SK-N-SH (cell line): ENCODE data around the gene SMPD3. TPM values are rescaled to one million over a fixed set of nuclear protein-coding genes. Genes with fewer than 3 reads are reported as not detected.

Experiments used
- CTCF ChIA-PET: fragments of 300-600, 350-600 bp; formaldehyde crosslinking; extraction: SDS; loops from one replicate; lab custom pipeline; 2021; lab: Yijun Ruan, JAX
- POLR2A ChIA-PET: fragments of 350-600 bp; sonication (Branson Sonifier 250); formaldehyde crosslinking; extraction: SDS; loops from one replicate; lab custom pipeline; 2020; ENCODE audit warnings: antibody characterized with exemption, inconsistent platforms; lab: Yijun Ruan, JAX
- DNase-seq: peaks from one replicate; pipeline ENCODE4 v3.0.0; 2012
- H2AFZ ChIP-seq: fragments of 200-600 bp; sonication (generic); 2 replicates; pipeline ENCODE4 v1.8.1; 2016; ENCODE audit warnings: antibody characterized with exemption, mild to moderate bottlenecking, low read depth
- H3F3A ChIP-seq: fragments of 200-600 bp; sonication (generic); replicated peaks from 2 replicates; pipeline ENCODE3; 2016; ENCODE audit warnings: antibody characterized with exemption, mild to moderate bottlenecking; ENCODE audit not compliant: insufficient read depth
- H3K27ac ChIP-seq, 2 experiments: fragments of 200-500 bp in 1 of 2; fragments of 200-600 bp in 1 of 2; sonication (Bioruptor generic) in 1 of 2; sonication (generic), shearing (Covaris generic) in 1 of 2; 2 replicates each; pipeline versions ENCODE4 v1.5.1 to v1.6.1; 2014 to 2016; ENCODE audit warnings: low read depth in 2 of 2, inconsistent platforms in 1 of 2, low read length in 1 of 2, mild to moderate bottlenecking in 1 of 2, mixed read lengths in 1 of 2
- H3K27me3 ChIP-seq: fragments of 200-600 bp; sonication (generic), shearing (Covaris generic); 2 replicates; pipeline ENCODE4 v1.6.1; 2016; ENCODE audit warnings: mixed run types; ENCODE audit not compliant: insufficient read depth
- H3K36me3 ChIP-seq, 2 experiments: fragments of 200-500 bp in 1 of 2; fragments of 200-600 bp in 1 of 2; sonication (Bioruptor generic) in 1 of 2; sonication (generic) in 1 of 2; replicated peaks in 1 of 2; 2 replicates each; pipeline versions ENCODE3 to v1.5.1; 2014 to 2016; ENCODE audit warnings: low read length in 1 of 2, mild to moderate bottlenecking in 1 of 2; ENCODE audit not compliant: insufficient read depth in 2 of 2, control insufficient read depth in 1 of 2
- H3K4me1 ChIP-seq, 2 experiments: fragments of 200-500 bp in 1 of 2; fragments of 200-600 bp in 1 of 2; sonication (Bioruptor generic) in 1 of 2; sonication (generic), shearing (Covaris generic) in 1 of 2; 2 replicates each; pipeline versions ENCODE4 v1.5.1 to v1.6.1; 2014 to 2016; ENCODE audit warnings: low read depth in 1 of 2, low read length in 1 of 2, mixed run types in 1 of 2; ENCODE audit not compliant: insufficient read depth in 2 of 2, control insufficient read depth in 1 of 2
- H3K4me2 ChIP-seq: fragments of 200-600 bp; sonication (generic), shearing (Covaris generic); 2 replicates; pipeline ENCODE4 v1.6.1; 2017; ENCODE audit warnings: mixed run types
- H3K4me3 ChIP-seq, 2 experiments: fragments of 200-500 bp in 1 of 2; fragments of 200-600 bp in 1 of 2; sonication (Bioruptor generic) in 1 of 2; sonication (generic), shearing (Covaris generic) in 1 of 2; 2 replicates each; pipeline versions ENCODE4 v1.5.1 to v1.8.1; 2014 to 2016; ENCODE audit warnings: low read depth in 2 of 2, inconsistent platforms in 1 of 2, low read length in 1 of 2, mild to moderate bottlenecking in 1 of 2, mixed read lengths in 1 of 2, moderate library complexity in 1 of 2
- H3K79me2 ChIP-seq: fragments of 200-600 bp; sonication (generic); 2 replicates; pipeline ENCODE4 v1.8.1; 2017; ENCODE audit warnings: mild to moderate bottlenecking; ENCODE audit not compliant: insufficient read depth
- H3K9ac ChIP-seq: fragments of 200-600 bp; sonication (generic); 2 replicates; pipeline ENCODE4 v1.6.1; 2017; ENCODE audit warnings: mixed run types
- H3K9me2 ChIP-seq: fragments of 200-600 bp; sonication (generic); 2 replicates; pipeline ENCODE4 v1.6.1; 2017; ENCODE audit warnings: mixed run types
- H3K9me3 ChIP-seq: fragments of 200-600 bp; sonication (generic); 2 replicates; pipeline ENCODE4 v1.6.1; 2017; ENCODE audit warnings: mixed run types, mild to moderate bottlenecking, moderate library complexity
- H4K20me1 ChIP-seq: fragments of 200-600 bp; sonication (generic); 2 replicates; pipeline ENCODE4 v1.6.1; 2017; ENCODE audit warnings: mild to moderate bottlenecking, mixed run types; ENCODE audit not compliant: insufficient read depth
- CHD2 ChIP-seq: fragments of 150-350 bp; IDR thresholded peaks from 2 replicates; pipeline ENCODE4 v1.6.1; 2018; ENCODE audit warnings: low read length; ENCODE audit not compliant: partially characterized antibody
- ELF1 ChIP-seq: IDR thresholded peaks from 2 replicates; pipeline ENCODE4 v1.4.0; 2012
- EP300 ChIP-seq, 2 experiments: IDR thresholded peaks; 2 replicates each; pipeline versions ENCODE4 v1.4.0 to v1.6.1; 2012; ENCODE audit warnings: borderline replicate concordance in 1 of 2, low read depth in 1 of 2, low read length in 1 of 2
- FOSL2 ChIP-seq: IDR thresholded peaks from 2 replicates; pipeline ENCODE4 v1.4.0; 2012; ENCODE audit warnings: low read depth, mild to moderate bottlenecking, moderate library complexity, borderline replicate concordance
- FOXJ3 ChIP-seq: sonication (generic); formaldehyde crosslinking; IDR thresholded peaks from 2 replicates; pipeline ENCODE4 v1.5.1; 2020; ENCODE audit warnings: mild to moderate bottlenecking, missing genetic modification reagents
- FOXM1 ChIP-seq: IDR thresholded peaks from 2 replicates; pipeline ENCODE4 v1.4.0; 2012; ENCODE audit warnings: low read depth, mild to moderate bottlenecking
- GABPA ChIP-seq: IDR thresholded peaks from 2 replicates; pipeline ENCODE4 v1.4.0; 2012; ENCODE audit warnings: low read depth, mild to moderate bottlenecking
- GATA2 ChIP-seq: sonication (generic); formaldehyde crosslinking; IDR thresholded peaks from 2 replicates; pipeline ENCODE4 v1.5.0; 2020; ENCODE audit warnings: mild to moderate bottlenecking, missing genetic modification reagents
- JUND ChIP-seq: IDR thresholded peaks from 2 replicates; pipeline ENCODE4 v1.4.0; 2012
- MEF2A ChIP-seq: IDR thresholded peaks from 2 replicates; pipeline ENCODE4 v1.4.0; 2012; ENCODE audit warnings: low read depth, borderline replicate concordance
- MXI1 ChIP-seq: IDR thresholded peaks from 2 replicates; pipeline ENCODE4 v1.6.1; 2012; ENCODE audit warnings: mild to moderate bottlenecking, low read depth, low read length, improper control_type of control experiment
- PBX3 ChIP-seq: IDR thresholded peaks from 2 replicates; pipeline ENCODE4; 2012
- RAD21 ChIP-seq: IDR thresholded peaks from 2 replicates; pipeline ENCODE4 v1.6.1; 2012; ENCODE audit warnings: mild to moderate bottlenecking, low read length
- RCOR1 ChIP-seq: fragments of 150-350 bp; IDR thresholded peaks from 2 replicates; pipeline ENCODE4 v1.6.1; 2017; ENCODE audit warnings: antibody characterized with exemption, low read length
- REST ChIP-seq: IDR thresholded peaks from 2 replicates; pipeline ENCODE4 v1.6.1; 2012; ENCODE audit warnings: mild to moderate bottlenecking, low read depth, low read length, moderate library complexity
- SIN3A ChIP-seq: IDR thresholded peaks from 2 replicates; pipeline ENCODE4 v1.6.1; 2012; ENCODE audit warnings: low read depth, mild to moderate bottlenecking, low read length, moderate library complexity, borderline replicate concordance
- SMC3 ChIP-seq: IDR thresholded peaks from 2 replicates; pipeline ENCODE4 v1.6.1; 2012; ENCODE audit warnings: low read depth, low read length, improper control_type of control experiment
- TAF1 ChIP-seq: IDR thresholded peaks from 2 replicates; pipeline ENCODE4 v1.6.1; 2012; ENCODE audit warnings: low read depth, mild to moderate bottlenecking, low read length, moderate library complexity, borderline replicate concordance
- TEAD4 ChIP-seq: IDR thresholded peaks from 2 replicates; pipeline ENCODE4 v1.4.0; 2012; ENCODE audit warnings: mild to moderate bottlenecking, borderline replicate concordance; ENCODE audit not compliant: insufficient read depth
- WGBS: methylation state at CpG from one replicate; pipeline ENCODE4 v1.1.6; 2017; ENCODE audit warnings: low lambda C conversion rate; 5-methylcytosine and 5-hydroxymethylcytosine counted together
- polyA plus RNA-seq, 3 experiments: library from polyadenylated mRNA; depleted of rRNA; stranded (reverse); fragments of >200 nt; gene quantifications; 2 replicates each; pipeline ENCODE4 v1.2.3, GENCODE V29; 2012
- TF ChIP-seq, protein P1 (sequence below): IDR thresholded peaks from 2 replicates; pipeline ENCODE4 v1.4.0; 2012; ENCODE audit warnings: low read depth, borderline replicate concordance

The SMPD3 gene
- polyA plus RNA-seq, 1 of the 3 experiments (the other 2 are of a cell fraction), result 0.38 TPM

- WGBS, result 23% methylated on average over 2 of the region's 2 CpGs
- no peak overlapping the region for H3K4me3 ChIP-seq
- no peaks in the 10 kb centered on the region for H4K20me1 ChIP-seq
- no peak overlapping the region for H3K27ac ChIP-seq
- no peaks in the 10 kb centered on the region for H3F3A ChIP-seq
- H3K4me2 ChIP-seq, result no peak overlapping the region
- H3K9ac ChIP-seq, result no peak overlapping the region
- no peaks in the 10 kb centered on the region for H3K79me2 ChIP-seq
- TF ChIP-seq REST (no peak), FOXM1 (no peak), RAD21 (no peak), SIN3A (no peak), JUND (no peak), EP300 (IDR thresholded peaks at IDR 0.05; ENCODE audit: borderline replicate concordance in 1 of 2, low read depth in 1 of 2, low read length in 1 of 2) (no peak), ELF1 (no peak)
- TF ChIP-seq, protein P1, sequence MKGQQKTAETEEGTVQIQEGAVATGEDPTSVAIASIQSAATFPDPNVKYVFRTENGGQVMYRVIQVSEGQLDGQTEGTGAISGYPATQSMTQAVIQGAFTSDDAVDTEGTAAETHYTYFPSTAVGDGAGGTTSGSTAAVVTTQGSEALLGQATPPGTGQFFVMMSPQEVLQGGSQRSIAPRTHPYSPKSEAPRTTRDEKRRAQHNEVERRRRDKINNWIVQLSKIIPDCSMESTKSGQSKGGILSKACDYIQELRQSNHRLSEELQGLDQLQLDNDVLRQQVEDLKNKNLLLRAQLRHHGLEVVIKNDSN, result no peak
- TF ChIP-seq, all 33 proteins: peak for 0
- Histone ChIP-seq H3K27me3 (no peaks in the 10 kb centered on the region), H3K4me1 (no peaks in the 10 kb centered on the region), H3K9me2 (no peaks in the 10 kb centered on the region), H3K36me3 (no peaks in the 10 kb centered on the region), H2AFZ (no peak overlapping the region), H3K9me3 (no peaks in the 10 kb centered on the region)
- no peak for DNase-seq
- POLR2A ChIA-PET, result no interaction called here
- CTCF ChIA-PET, result interaction anchor here (0.9 to 2.6 kb wide), 5 partner anchors 8 to 271 kb away, joined by 3 to 12 read pairs (median 4); no protein-coding TSS in a partner anchor
Observed at GRCh38 chr16:68479271-68479670, 31.0 kb upstream of the SMPD3 start.

GRCh38 chr16:68478526-68479250 lies 30.4 kb upstream of the SMPD3 start:
- CTCF ChIA-PET, result interaction anchor here (0.9 to 1.1 kb wide), 3 partner anchors 42 to 272 kb away, joined by 3 read pairs; partner anchors contain the start of gene SLC7A6
- Histone ChIP-seq H3K4me1 (peaks cover 0 to 1% of the 10 kb centered on the region in 2 experiments; a peak in 1 of 4 replicates), H3K36me3 (no peaks in the 10 kb centered on the region), H3K9me2 (no peaks in the 10 kb centered on the region), H2AFZ (no peak overlapping the region), H3K9me3 (no peaks in the 10 kb centered on the region), H3K4me2 (no peak overlapping the region), H3K4me3 (no peak overlapping the region), H3F3A (no peaks in the 10 kb centered on the region), H3K27me3 (no peaks in the 10 kb centered on the region), H3K27ac (no peak overlapping the region), H3K9ac (no peak overlapping the region), H4K20me1 (no peaks in the 10 kb centered on the region), H3K79me2 (no peaks in the 10 kb centered on the region)
- no peak for DNase-seq
- no peak for TF ChIP-seq TAF1
- no peak for TF ChIP-seq MXI1
- TF ChIP-seq FOSL2, result no peak
- TF ChIP-seq, protein P1, result no peak
- no peak for TF ChIP-seq SMC3
- no peak for TF ChIP-seq CHD2
- no peak for TF ChIP-seq GABPA
- TF ChIP-seq EP300 (IDR thresholded peaks at IDR 0.05; ENCODE audit: borderline replicate concordance in 1 of 2, low read depth in 1 of 2, low read length in 1 of 2), result no peak
- no peak for TF ChIP-seq MEF2A
- no peak for TF ChIP-seq TEAD4
- TF ChIP-seq GATA2, result no peak
- no peak for TF ChIP-seq JUND
- TF ChIP-seq RCOR1, result no peak
- TF ChIP-seq FOXM1, result no peak
- TF ChIP-seq FOXJ3 (CRISPR knock-in tag), result no peak
- TF ChIP-seq PBX3, result no peak
- whole genome bisulfite sequencing, result 60% methylated on average over 1 of the region's 2 CpGs
- POLR2A ChIA-PET, result no interaction called here
